Measurements from ENCODE around the gene ACBD6. TPM values are rescaled to one million over a fixed set of nuclear protein-coding genes. Genes with fewer than 3 reads are reported as not detected.

The ACBD6 gene
- total RNA-seq, 1 donor from 2014 or later: 66.1 TPM

DNA sequence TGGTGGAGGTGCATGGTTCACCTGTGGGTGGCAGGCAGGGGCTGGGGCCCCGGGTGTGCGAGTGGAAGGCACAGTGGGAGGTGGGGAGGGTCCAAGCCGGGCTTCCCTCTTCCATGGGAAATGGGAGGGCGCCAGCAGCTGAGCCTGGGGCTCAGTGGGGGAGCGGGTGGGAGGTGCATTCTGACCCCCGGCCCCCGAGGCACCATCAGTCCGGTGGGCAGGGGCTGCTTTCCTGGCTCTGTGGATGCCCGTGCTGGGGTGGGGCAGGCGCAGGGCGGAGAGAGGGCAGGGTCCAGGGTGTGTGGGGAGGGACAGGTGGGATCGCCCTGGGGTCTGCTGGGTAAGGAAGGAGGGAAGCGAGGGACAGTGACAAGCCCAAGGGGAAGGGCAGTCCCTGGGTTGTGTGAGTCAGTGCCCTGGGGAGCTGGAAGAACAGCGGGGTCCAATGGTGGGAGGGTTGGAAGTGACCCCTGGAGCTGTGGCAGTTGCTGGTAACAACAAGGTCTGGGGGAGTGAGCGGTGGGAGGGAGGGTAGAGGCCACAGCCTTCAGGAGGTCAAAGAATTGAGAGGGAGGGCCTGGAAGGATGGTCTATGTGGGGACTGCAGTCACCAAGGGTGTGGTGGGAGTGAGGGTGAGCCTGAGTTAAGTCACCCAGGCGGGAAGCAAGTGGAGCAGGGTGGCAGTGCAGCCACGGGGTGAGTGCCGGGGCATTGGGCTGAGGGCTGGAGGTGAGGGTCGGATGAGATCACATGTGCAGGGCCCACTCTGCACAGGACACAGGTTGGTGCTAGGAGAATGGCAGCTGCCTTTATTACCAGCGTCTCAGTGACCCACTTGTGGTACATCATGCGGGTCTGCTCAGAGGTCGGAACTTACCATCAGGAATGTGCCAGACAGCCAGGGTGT is 242.7 kb downstream of the ACBD6 start:
- DNase-seq (ENCODE audit: low read depth): no peak
- TF ChIP-seq, protein P1, sequence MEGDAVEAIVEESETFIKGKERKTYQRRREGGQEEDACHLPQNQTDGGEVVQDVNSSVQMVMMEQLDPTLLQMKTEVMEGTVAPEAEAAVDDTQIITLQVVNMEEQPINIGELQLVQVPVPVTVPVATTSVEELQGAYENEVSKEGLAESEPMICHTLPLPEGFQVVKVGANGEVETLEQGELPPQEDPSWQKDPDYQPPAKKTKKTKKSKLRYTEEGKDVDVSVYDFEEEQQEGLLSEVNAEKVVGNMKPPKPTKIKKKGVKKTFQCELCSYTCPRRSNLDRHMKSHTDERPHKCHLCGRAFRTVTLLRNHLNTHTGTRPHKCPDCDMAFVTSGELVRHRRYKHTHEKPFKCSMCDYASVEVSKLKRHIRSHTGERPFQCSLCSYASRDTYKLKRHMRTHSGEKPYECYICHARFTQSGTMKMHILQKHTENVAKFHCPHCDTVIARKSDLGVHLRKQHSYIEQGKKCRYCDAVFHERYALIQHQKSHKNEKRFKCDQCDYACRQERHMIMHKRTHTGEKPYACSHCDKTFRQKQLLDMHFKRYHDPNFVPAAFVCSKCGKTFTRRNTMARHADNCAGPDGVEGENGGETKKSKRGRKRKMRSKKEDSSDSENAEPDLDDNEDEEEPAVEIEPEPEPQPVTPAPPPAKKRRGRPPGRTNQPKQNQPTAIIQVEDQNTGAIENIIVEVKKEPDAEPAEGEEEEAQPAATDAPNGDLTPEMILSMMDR (conservative IDR thresholded peaks at IDR 0.05; ENCODE audit: low read depth, low read length): no peak
- no peak overlapping the region for H3K4me3 ChIP-seq (ENCODE audit: low read depth, low read length)

DNA sequence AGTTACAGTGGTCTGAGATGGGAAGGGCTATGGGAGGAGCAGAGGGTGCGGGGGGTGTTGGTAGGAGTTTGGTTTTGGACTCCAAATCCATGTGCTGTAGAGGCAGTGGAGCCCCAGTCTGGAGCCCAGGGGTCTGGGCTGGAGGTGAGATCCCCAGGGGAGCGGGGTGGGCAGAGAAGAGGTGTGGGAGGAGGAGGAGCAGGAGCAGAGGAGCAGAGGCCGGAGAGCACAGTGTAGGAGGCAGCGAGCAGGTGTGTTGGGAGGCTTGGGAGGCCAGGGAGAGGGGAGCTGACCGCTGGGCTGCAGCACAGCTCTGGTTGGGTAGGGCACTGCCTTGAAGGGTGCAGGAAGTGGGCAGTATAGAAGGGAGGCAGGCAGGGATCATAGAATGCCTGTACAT is 243.4 kb downstream of the ACBD6 start:
- TF ChIP-seq, protein P1 (conservative IDR thresholded peaks at IDR 0.05; ENCODE audit: low read depth, low read length): no peak
- H3K4me3 ChIP-seq (ENCODE audit: low read depth, low read length): no peak overlapping the region
- no peak for DNase-seq (ENCODE audit: low read depth)

DNA sequence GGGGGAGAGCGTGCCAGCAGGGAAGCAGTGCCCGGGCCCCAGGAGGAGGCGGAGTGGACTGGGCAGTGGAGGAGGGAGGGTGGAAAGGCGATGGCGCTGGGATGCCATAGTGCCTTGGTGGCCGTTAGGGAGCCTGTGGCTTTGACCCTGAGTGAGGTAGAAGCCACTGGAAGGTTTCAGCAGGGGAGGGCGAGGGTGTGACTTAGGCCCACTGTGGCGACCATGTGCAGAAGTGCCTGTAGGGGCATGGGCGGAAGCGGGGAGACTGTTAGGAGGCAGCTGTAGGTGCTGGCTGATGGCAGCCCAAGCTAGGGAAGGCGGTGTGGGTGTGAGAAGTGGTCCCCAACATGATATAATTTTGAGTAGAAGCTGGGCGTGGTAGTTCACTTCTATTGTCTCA is 244.1 kb downstream of the ACBD6 start:
- TF ChIP-seq, protein P1 (conservative IDR thresholded peaks at IDR 0.05; ENCODE audit: low read depth, low read length): no peak
- DNase-seq (ENCODE audit: low read depth): no peak
- H3K4me3 ChIP-seq (ENCODE audit: low read depth, low read length): no peak overlapping the region

DNA sequence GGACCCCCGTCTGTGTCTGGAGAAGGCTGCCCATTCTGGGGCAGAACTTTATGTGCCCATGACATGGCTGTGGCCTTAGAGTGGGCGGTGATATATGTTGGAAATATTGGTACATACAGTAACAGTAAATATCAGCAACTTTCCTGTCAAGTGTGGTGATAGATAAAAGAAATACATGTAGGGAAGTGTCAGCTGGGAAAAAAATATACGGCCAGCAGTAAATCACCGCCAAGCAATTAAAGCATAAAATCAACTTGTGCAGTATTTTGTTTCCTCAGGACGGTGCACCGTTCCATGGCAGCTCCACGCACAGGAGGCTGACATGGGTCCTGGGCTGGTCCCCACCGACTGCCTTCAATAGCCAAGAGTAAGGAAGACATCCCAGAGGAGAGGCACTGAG is 244.9 kb downstream of the ACBD6 start:
- DNase-seq (ENCODE audit: low read depth): no peak

DNA sequence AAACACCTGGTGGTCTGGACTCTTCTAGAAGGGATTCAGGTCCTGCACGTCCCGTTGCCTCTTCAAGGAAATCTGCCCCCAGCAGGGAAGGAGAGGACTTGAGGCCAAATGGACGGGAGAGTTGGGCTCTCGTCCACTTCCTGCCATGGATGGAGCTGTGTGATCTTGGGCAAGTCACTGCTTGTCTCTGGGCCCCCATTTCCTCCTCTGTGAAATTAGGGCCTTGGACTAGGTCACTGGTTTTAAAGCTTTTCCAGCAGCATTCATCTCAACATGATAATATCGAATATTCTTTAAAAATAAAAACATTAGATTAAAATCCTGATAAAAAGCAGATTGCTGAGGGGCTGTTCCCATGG is 245.4 kb downstream of the ACBD6 start:
- no peak for DNase-seq (ENCODE audit: low read depth)
- H3K4me3 ChIP-seq (ENCODE audit: low read depth, low read length): no peak overlapping the region
- TF ChIP-seq, protein P1 (conservative IDR thresholded peaks at IDR 0.05; ENCODE audit: low read depth, low read length): no peak

More for the DNA sequence above, 244.9 kb downstream of the ACBD6 start:
- TF ChIP-seq, protein P1 (conservative IDR thresholded peaks at IDR 0.05; ENCODE audit: low read depth, low read length): no peak
- H3K4me3 ChIP-seq (ENCODE audit: low read depth, low read length): no peak overlapping the region

DNA sequence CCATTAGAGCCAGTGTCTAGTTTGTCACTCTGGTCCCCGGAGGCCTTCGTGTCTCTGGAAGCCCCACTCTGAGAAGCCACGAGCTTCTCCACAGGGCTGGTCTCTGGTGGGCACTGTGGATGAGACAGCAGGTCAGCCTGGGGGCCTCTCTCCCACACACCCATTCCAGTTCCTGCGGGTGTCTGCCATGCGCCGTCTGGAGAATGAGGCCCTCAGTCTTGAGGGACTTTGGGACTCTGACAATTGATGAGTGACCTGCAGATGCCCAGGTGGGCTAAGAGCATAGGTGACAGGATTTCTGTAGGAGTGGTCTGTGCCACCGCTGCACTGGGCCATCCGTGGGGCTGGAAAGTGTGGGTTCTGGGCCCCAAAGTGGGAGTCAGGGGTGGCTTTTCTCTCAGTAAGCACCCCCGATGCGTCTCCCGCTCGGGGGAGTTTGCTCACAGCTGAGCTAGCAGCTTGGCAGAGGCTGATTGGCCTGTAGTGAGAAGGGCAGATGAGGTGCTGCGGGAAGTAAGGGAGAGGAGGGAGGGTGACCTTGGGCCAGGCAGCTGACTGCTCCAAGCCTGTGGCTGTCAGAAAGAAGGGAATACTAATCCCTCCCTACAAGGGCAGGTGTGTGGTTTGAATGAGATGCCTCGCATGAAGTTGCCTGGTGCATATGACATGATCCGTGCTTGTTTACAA is 245.9 kb downstream of the ACBD6 start:
- DNase-seq (ENCODE audit: low read depth): no peak
- no peak overlapping the region for H3K4me3 ChIP-seq (ENCODE audit: low read depth, low read length)
- TF ChIP-seq, protein P1 (conservative IDR thresholded peaks at IDR 0.05; ENCODE audit: low read depth, low read length): no peak

Measured in epithelial cell of proximal tubule (primary cell).